H9 (cell line): Measurements from ENCODE around the gene SPATA31A6. TPM values are rescaled to one million over a fixed set of nuclear protein-coding genes. Genes with fewer than 3 reads are reported as not detected.
"Not testable (repeated sequence)": the region's sequence is repeated elsewhere in the genome, so short reads cannot be mapped to it uniquely, and the experiment has no call there.

Source experiments
- DNase-seq: peaks from one replicate; pipeline ENCODE4 v3.0.0-alpha.2; 2017
- H2AFZ ChIP-seq: one replicate; pipeline ENCODE4 v1.6.1; 2013; ENCODE audit warnings: mild to moderate bottlenecking, low read length, control low read depth, moderate library complexity
- H2AK5ac ChIP-seq: 2 replicates; pipeline ENCODE4 v1.6.1; 2013; ENCODE audit warnings: low read length, control low read depth, mixed read lengths; ENCODE audit not compliant: insufficient read length
- H2BK120ac ChIP-seq: one replicate; pipeline ENCODE4 v1.6.1; 2013; ENCODE audit warnings: low read depth, mild to moderate bottlenecking, low read length, control low read depth, inconsistent platforms; ENCODE audit not compliant: poor library complexity, severe bottlenecking
- H2BK12ac ChIP-seq: 2 replicates; pipeline ENCODE4 v1.6.1; 2013; ENCODE audit warnings: low read length, control low read depth, mixed read lengths, low read depth; ENCODE audit not compliant: insufficient read length
- H2BK15ac ChIP-seq: 2 replicates; pipeline ENCODE4 v1.6.1; 2013; ENCODE audit warnings: low read depth, low read length, control low read depth
- H2BK20ac ChIP-seq: one replicate; pipeline ENCODE4 v1.6.1; 2013; ENCODE audit warnings: low read depth, mild to moderate bottlenecking, low read length, control low read depth, inconsistent platforms; ENCODE audit not compliant: poor library complexity, severe bottlenecking
- H2BK5ac ChIP-seq: 2 replicates; pipeline ENCODE4 v1.6.1; 2013; ENCODE audit warnings: low read length, control low read depth, mixed read lengths; ENCODE audit not compliant: insufficient read length
- H3K14ac ChIP-seq: 2 replicates; pipeline ENCODE4 v1.6.1; 2013; ENCODE audit warnings: low read length, control low read depth; ENCODE audit not compliant: insufficient read depth
- H3K18ac ChIP-seq: 2 replicates; pipeline ENCODE4 v1.6.1; 2013; ENCODE audit warnings: low read depth, mild to moderate bottlenecking, mixed read lengths, low read length, control low read depth; ENCODE audit not compliant: insufficient read length
- H3K23ac ChIP-seq: 2 replicates; pipeline ENCODE4 v1.6.1; 2013; ENCODE audit warnings: low read length, control low read depth, mixed read lengths, low read depth; ENCODE audit not compliant: insufficient read length
- H3K23me2 ChIP-seq: 2 replicates; pipeline ENCODE4 v1.6.1; 2013; ENCODE audit warnings: low read depth, mild to moderate bottlenecking, mixed read lengths, low read length, control low read depth; ENCODE audit not compliant: insufficient read length, poor library complexity, severe bottlenecking
- H3K27ac ChIP-seq: 2 replicates; pipeline ENCODE4 v1.5.1; 2013; ENCODE audit warnings: low read length, control low read depth, mixed read lengths, low read depth; ENCODE audit not compliant: insufficient read length
- H3K27me3 ChIP-seq: 2 replicates; pipeline ENCODE4 v1.6.1; 2013; ENCODE audit warnings: low read length, control low read depth, inconsistent platforms; ENCODE audit not compliant: insufficient read depth
- H3K4ac ChIP-seq: 2 replicates; pipeline ENCODE4 v1.6.1; 2013; ENCODE audit warnings: low read depth, mild to moderate bottlenecking, control low read depth, inconsistent platforms, low read length, moderate library complexity
- H3K4me1 ChIP-seq: 2 replicates; pipeline ENCODE4 v1.6.1; 2013; ENCODE audit warnings: low read length, control low read depth, inconsistent platforms; ENCODE audit not compliant: insufficient read depth
- H3K4me2 ChIP-seq: 2 replicates; pipeline ENCODE4 v1.6.1; 2013; ENCODE audit warnings: low read length, control low read depth, mixed read lengths; ENCODE audit not compliant: insufficient read length, insufficient read depth
- H3K56ac ChIP-seq: 2 replicates; pipeline ENCODE4 v1.6.1; 2013; ENCODE audit warnings: low read depth, mild to moderate bottlenecking, mixed read lengths, low read length, control low read depth; ENCODE audit not compliant: insufficient read length
- H3K79me1 ChIP-seq: 2 replicates; pipeline ENCODE4 v1.6.1; 2013; ENCODE audit warnings: low read depth, mild to moderate bottlenecking, moderate library complexity, low read length, control low read depth, inconsistent platforms; ENCODE audit not compliant: insufficient read depth, poor library complexity, severe bottlenecking
- H3K79me2 ChIP-seq: 2 replicates; pipeline ENCODE4 v1.6.1; 2013; ENCODE audit warnings: low read length, control low read depth, inconsistent platforms; ENCODE audit not compliant: insufficient read depth
- H3K9ac ChIP-seq: 2 replicates; pipeline ENCODE4 v1.6.1; 2013; ENCODE audit warnings: low read length, control low read depth, mixed read lengths; ENCODE audit not compliant: insufficient read length; ENCODE audit errors: extremely low read depth
- H3K9me3 ChIP-seq: one replicate; pipeline ENCODE4 v1.6.1; 2013; ENCODE audit warnings: low read depth, low read length, inconsistent platforms; ENCODE audit not compliant: control insufficient read depth
- H3T11ph ChIP-seq: one replicate; pipeline ENCODE4 v1.6.1; 2013; ENCODE audit warnings: mild to moderate bottlenecking, low read length, control low read depth, inconsistent platforms
- H4K20me1 ChIP-seq: one replicate; pipeline ENCODE4 v1.6.1; 2013; ENCODE audit not compliant: control insufficient read depth, insufficient read length, insufficient read depth
- H4K5ac ChIP-seq: 2 replicates; pipeline ENCODE4 v1.6.1; 2013; ENCODE audit warnings: low read depth, mild to moderate bottlenecking, mixed read lengths, low read length, control low read depth; ENCODE audit not compliant: insufficient read length
- H4K8ac ChIP-seq: replicated peaks from 2 replicates; pipeline ENCODE4 v1.6.1; 2013; ENCODE audit warnings: low read length, control low read depth, mixed read lengths, low read depth; ENCODE audit not compliant: insufficient read length
- H4K91ac ChIP-seq: 2 replicates; pipeline ENCODE4 v1.6.1; 2013; ENCODE audit warnings: low read depth, mild to moderate bottlenecking, moderate library complexity, mixed read lengths, low read length, control low read depth; ENCODE audit not compliant: insufficient read length
- H3K27ac Mint-ChIP-seq, 3 experiments: 2 replicates in 2 of 3; 3 replicates in 1 of 3; pipeline ENCODE4 v1.8.0; 2020 to 2021; ENCODE audit warnings: mixed read lengths in 3 of 3, mild to moderate bottlenecking in 1 of 3, moderate library complexity in 1 of 3
- H3K27me3 Mint-ChIP-seq: 2 replicates; pipeline ENCODE4 v1.8.0; 2021; ENCODE audit warnings: low read depth, mild to moderate bottlenecking, moderate library complexity, mixed read lengths
- H3K36me3 Mint-ChIP-seq, 3 experiments: 2 replicates in 2 of 3; 3 replicates in 1 of 3; pipeline ENCODE4 v1.8.0; 2020 to 2021; ENCODE audit warnings: low read depth in 3 of 3, mixed read lengths in 3 of 3; ENCODE audit not compliant: insufficient read depth in 1 of 3
- H3K4me1 Mint-ChIP-seq, 2 experiments: 2 replicates each; pipeline ENCODE4 v1.8.0; 2020; ENCODE audit warnings: mixed read lengths in 2 of 2
- H3K4me3 Mint-ChIP-seq, 2 experiments: 2 replicates in 1 of 2; 3 replicates in 1 of 2; pipeline ENCODE4 v1.8.0; 2020 to 2021; ENCODE audit warnings: mild to moderate bottlenecking in 2 of 2, mixed read lengths in 2 of 2, moderate library complexity in 1 of 2
- H3K9me3 Mint-ChIP-seq, 2 experiments: 2 replicates in 1 of 2; 3 replicates in 1 of 2; pipeline ENCODE4 v1.8.0; 2020; ENCODE audit warnings: mild to moderate bottlenecking in 2 of 2, mixed read lengths in 2 of 2, moderate library complexity in 1 of 2
- WGBS: extraction: QIAGEN DNeasy Blood & Tissue Kit; methylation state at CpG from one replicate; pipeline ENCODE4 v1.1.7; 2013; ENCODE audit warnings: missing lambda C conversion rate, low lambda C conversion rate, mixed read lengths; ENCODE audit not compliant: insufficient read length; ENCODE audit errors: extremely low coverage; 5-methylcytosine and 5-hydroxymethylcytosine counted together
- total RNA-seq: library from RNA; stranded (reverse); gene quantifications from 2 replicates; pipeline ENCODE4 v1.2.1, GENCODE V29; 2021

The SPATA31A6 gene
- total RNA-seq, 1 experiment from 2014 or later: 0.61 TPM

- WGBS: no CpG with 5 or more reads among the region's 10 CpGs
- H3K23ac ChIP-seq, H4K8ac ChIP-seq, H4K91ac ChIP-seq, H2BK15ac ChIP-seq, H3K79me2 ChIP-seq, H3K4me3 Mint-ChIP-seq, H3K23me2 ChIP-seq, H3K4me1 Mint-ChIP-seq, H2BK12ac ChIP-seq, H3K9me3 Mint-ChIP-seq, H2AFZ ChIP-seq, H3K27ac ChIP-seq, H2BK120ac ChIP-seq, H3K56ac ChIP-seq, H2BK5ac ChIP-seq, H3K4ac ChIP-seq, H3K79me1 ChIP-seq, DNase-seq, H3K36me3 Mint-ChIP-seq, H3K14ac ChIP-seq, H3K9ac ChIP-seq, H4K20me1 ChIP-seq, H2BK20ac ChIP-seq, H3K4me1 ChIP-seq, H3T11ph ChIP-seq, H3K27ac Mint-ChIP-seq, H3K27me3 Mint-ChIP-seq, H3K18ac ChIP-seq, H3K4me2 ChIP-seq, H3K27me3 ChIP-seq, H4K5ac ChIP-seq, H3K9me3 ChIP-seq, H2AK5ac ChIP-seq: not testable (repeated sequence)
These were observed 39.8 kb downstream of the SPATA31A6 start for GRCh38 chr9:42223230-42223629.

- not testable (repeated sequence) for H3K4ac ChIP-seq, H3K18ac ChIP-seq, H3T11ph ChIP-seq, H3K14ac ChIP-seq, H3K4me2 ChIP-seq, H3K4me1 ChIP-seq, H3K27ac ChIP-seq, DNase-seq, H3K79me2 ChIP-seq, H2BK20ac ChIP-seq, H3K23ac ChIP-seq, H4K5ac ChIP-seq, H3K4me1 Mint-ChIP-seq, H3K27me3 Mint-ChIP-seq, H3K4me3 Mint-ChIP-seq, H2BK15ac ChIP-seq, H3K79me1 ChIP-seq, H3K27me3 ChIP-seq, H3K56ac ChIP-seq, H3K9me3 Mint-ChIP-seq, H3K27ac Mint-ChIP-seq, H2BK5ac ChIP-seq, H2BK120ac ChIP-seq, H4K91ac ChIP-seq, H3K23me2 ChIP-seq, H2BK12ac ChIP-seq, H3K9me3 ChIP-seq, H3K36me3 Mint-ChIP-seq, H3K9ac ChIP-seq, H4K20me1 ChIP-seq, H2AK5ac ChIP-seq, H4K8ac ChIP-seq, H2AFZ ChIP-seq
- WGBS: no CpG with 5 or more reads among the region's 4 CpGs
These were observed 49.6 kb downstream of the SPATA31A6 start for GRCh38 chr9:42233031-42233430.

- not testable (repeated sequence) for H3K36me3 Mint-ChIP-seq, H2BK15ac ChIP-seq, H2BK20ac ChIP-seq, H3K56ac ChIP-seq, H3K23ac ChIP-seq, H3K27ac ChIP-seq, H4K5ac ChIP-seq, H2BK120ac ChIP-seq, H3K27ac Mint-ChIP-seq, H3K27me3 Mint-ChIP-seq, H3K4me1 ChIP-seq, H3K4me2 ChIP-seq, H3K4me3 Mint-ChIP-seq, H3K9ac ChIP-seq, H2BK5ac ChIP-seq, H3K79me2 ChIP-seq, DNase-seq, H3K14ac ChIP-seq, H2AK5ac ChIP-seq, H3K27me3 ChIP-seq, H4K20me1 ChIP-seq, H3K23me2 ChIP-seq, H3K4ac ChIP-seq, H2AFZ ChIP-seq, H3K9me3 ChIP-seq, H4K8ac ChIP-seq, H2BK12ac ChIP-seq, H3T11ph ChIP-seq, H4K91ac ChIP-seq, H3K4me1 Mint-ChIP-seq, H3K9me3 Mint-ChIP-seq, H3K79me1 ChIP-seq, H3K18ac ChIP-seq
These were observed 51.2 kb downstream of the SPATA31A6 start for GRCh38 chr9:42234610-42235009.
